ENCODE measurements around the gene KSR1.

- TF ChIP-seq, protein P1, sequence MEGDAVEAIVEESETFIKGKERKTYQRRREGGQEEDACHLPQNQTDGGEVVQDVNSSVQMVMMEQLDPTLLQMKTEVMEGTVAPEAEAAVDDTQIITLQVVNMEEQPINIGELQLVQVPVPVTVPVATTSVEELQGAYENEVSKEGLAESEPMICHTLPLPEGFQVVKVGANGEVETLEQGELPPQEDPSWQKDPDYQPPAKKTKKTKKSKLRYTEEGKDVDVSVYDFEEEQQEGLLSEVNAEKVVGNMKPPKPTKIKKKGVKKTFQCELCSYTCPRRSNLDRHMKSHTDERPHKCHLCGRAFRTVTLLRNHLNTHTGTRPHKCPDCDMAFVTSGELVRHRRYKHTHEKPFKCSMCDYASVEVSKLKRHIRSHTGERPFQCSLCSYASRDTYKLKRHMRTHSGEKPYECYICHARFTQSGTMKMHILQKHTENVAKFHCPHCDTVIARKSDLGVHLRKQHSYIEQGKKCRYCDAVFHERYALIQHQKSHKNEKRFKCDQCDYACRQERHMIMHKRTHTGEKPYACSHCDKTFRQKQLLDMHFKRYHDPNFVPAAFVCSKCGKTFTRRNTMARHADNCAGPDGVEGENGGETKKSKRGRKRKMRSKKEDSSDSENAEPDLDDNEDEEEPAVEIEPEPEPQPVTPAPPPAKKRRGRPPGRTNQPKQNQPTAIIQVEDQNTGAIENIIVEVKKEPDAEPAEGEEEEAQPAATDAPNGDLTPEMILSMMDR (IDR thresholded peaks at IDR 0.05), result no peak
- TF ChIP-seq POLR2A (IDR thresholded peaks at IDR 0.05), result no peak
- no peak for TF ChIP-seq POLR2AphosphoS5 (IDR thresholded peaks at IDR 0.05)
These were observed 137.6 kb downstream of the KSR1 start for GRCh38 chr17:27593857-27594255.

Measured in breast epithelium (tissue), 3 donors.